B cell (primary cell): ENCODE measurements around the gene NRL. TPM values are rescaled to one million over a fixed set of nuclear protein-coding genes. Genes with fewer than 3 reads are reported as not detected.

Experiments
- ATAC-seq: fragments of 200-7000 bp; cut with Tn5 transposase; one replicate; pipeline ENCODE4 v1.10.0; 2021; ENCODE audit warnings: low read depth, mild to moderate bottlenecking, moderate number of reproducible peaks, moderate library complexity
- CTCF ChIA-PET: fragments of 350-600 bp; sonication (Branson Sonifier 250); formaldehyde crosslinking; loops from one replicate; lab custom pipeline; 2021; ENCODE audit warnings: antibody characterized with exemption, inconsistent platforms; lab: Charles Lee
- POLR2A ChIA-PET: fragments of 350-600 bp; sonication (Branson Sonifier 250); formaldehyde crosslinking; loops from one replicate; lab custom pipeline; 2021; ENCODE audit warnings: antibody characterized with exemption; lab: Charles Lee
- DNase-seq: peaks from one replicate; pipeline ENCODE4 v3.0.0; 2013
- H2AFZ ChIP-seq: 2 replicates; pipeline ENCODE4 v1.6.1; 2012; ENCODE audit warnings: mild to moderate bottlenecking, low read depth, low read length; ENCODE audit not compliant: insufficient read depth, poor library complexity, severe bottlenecking
- H3K27ac ChIP-seq, 2 donors: 1 replicate in 1 of 2; 2 replicates in 1 of 2; pipeline ENCODE4 v1.5.1; 2012 to 2013; ENCODE audit warnings: low read length in 2 of 2, mild to moderate bottlenecking in 2 of 2, moderate library complexity in 1 of 2
- H3K27me3 ChIP-seq, 4 experiments: fragments of 200-600 bp in 1 of 4; sonication (generic) in 1 of 4; replicated peaks in 1 of 4; 1 replicate in 2 of 4; 2 replicates in 2 of 4; pipeline versions ENCODE4 v1.6.1 to v1.7.0; 2013 to 2016; ENCODE audit warnings: low read length in 3 of 4, mild to moderate bottlenecking in 2 of 4, mixed read lengths in 1 of 4, moderate library complexity in 1 of 4; ENCODE audit not compliant: insufficient read depth in 4 of 4, control insufficient read depth in 3 of 4; ENCODE audit errors: control extremely low read depth in 1 of 4
- H3K36me3 ChIP-seq, 2 experiments: replicated peaks in 1 of 2; 1 replicate in 1 of 2; 2 replicates in 1 of 2; pipeline versions ENCODE4 v1.6.1 to v1.7.1; 2013; ENCODE audit warnings: low read length in 1 of 2; ENCODE audit not compliant: insufficient read depth in 2 of 2, control insufficient read depth in 1 of 2; ENCODE audit errors: control extremely low read depth in 1 of 2, extremely low read depth in 1 of 2
- H3K4me1 ChIP-seq, 2 donors: fragments of 200-600 bp in 1 of 2; sonication (generic) in 1 of 2; 1 replicate in 1 of 2; 2 replicates in 1 of 2; pipeline versions ENCODE4 v1.5.1 to v1.6.1; 2013 to 2017; ENCODE audit warnings: low read length in 2 of 2; ENCODE audit not compliant: control insufficient read depth in 2 of 2, insufficient read depth in 2 of 2
- H3K4me2 ChIP-seq: replicated peaks from 2 replicates; pipeline ENCODE3; 2012; ENCODE audit warnings: mild to moderate bottlenecking, low read depth, low read length; ENCODE audit not compliant: poor library complexity, severe bottlenecking
- H3K4me3 ChIP-seq, 5 experiments: fragments of 200-600 bp in 1 of 5; sonication (generic) in 1 of 5; 1 replicate in 3 of 5; 2 replicates in 2 of 5; pipeline versions ENCODE4 v1.5.1 to v1.7.0; 2011 to 2016; ENCODE audit warnings: low read length in 4 of 5, mild to moderate bottlenecking in 4 of 5, low read depth in 2 of 5, control low read depth in 1 of 5, moderate library complexity in 1 of 5; ENCODE audit not compliant: insufficient read depth in 1 of 5; ENCODE audit errors: control extremely low read depth in 1 of 5, extremely low read depth in 1 of 5
- H3K79me2 ChIP-seq: fragments of 200-600 bp; sonication (generic); one replicate; pipeline ENCODE4 v1.6.0; 2016; ENCODE audit warnings: low read length; ENCODE audit not compliant: control insufficient read depth, insufficient read depth
- H3K9ac ChIP-seq: fragments of 200-600 bp; sonication (generic); 2 replicates; pipeline ENCODE4 v1.6.1; 2017; ENCODE audit warnings: mild to moderate bottlenecking, low read length, moderate library complexity
- H3K9me3 ChIP-seq, 3 donors: one replicate each; pipeline versions ENCODE4 v1.6.1 to v1.7.1; 2013; ENCODE audit warnings: low read length in 2 of 3; ENCODE audit not compliant: control insufficient read depth in 2 of 3, insufficient read depth in 1 of 3; ENCODE audit errors: control extremely low read depth in 1 of 3
- H4K20me1 ChIP-seq: 2 replicates; pipeline ENCODE4 v1.6.0; 2012; ENCODE audit warnings: mild to moderate bottlenecking, low read length; ENCODE audit not compliant: insufficient read depth, control insufficient read depth, poor library complexity, severe bottlenecking
- H3K27ac Mint-ChIP-seq: one replicate; pipeline ENCODE4 v1.8.0; 2021; ENCODE audit warnings: mixed read lengths
- H3K27me3 Mint-ChIP-seq: one replicate; pipeline ENCODE4 v1.8.0; 2021; ENCODE audit warnings: mixed read lengths
- H3K4me1 Mint-ChIP-seq: one replicate; pipeline ENCODE4 v1.8.0; 2021; ENCODE audit warnings: mixed read lengths
- H3K4me3 Mint-ChIP-seq: one replicate; pipeline ENCODE4 v1.8.0; 2021; ENCODE audit warnings: mixed read lengths
- H3K9me3 Mint-ChIP-seq: one replicate; pipeline ENCODE4 v1.8.0; 2022; ENCODE audit warnings: mixed read lengths; ENCODE audit not compliant: insufficient read depth
- EZH2 ChIP-seq: IDR thresholded peaks from 2 replicates; pipeline ENCODE4 v1.6.1; 2012; ENCODE audit warnings: borderline replicate concordance, low read depth, mild to moderate bottlenecking, moderate library complexity, low read length; ENCODE audit not compliant: insufficient read depth, poor library complexity, severe bottlenecking
- WGBS: methylation state at CpG from one replicate; pipeline ENCODE4 v1.1.5; 2013; ENCODE audit warnings: missing lambda C conversion rate; ENCODE audit not compliant: insufficient coverage; 5-methylcytosine and 5-hydroxymethylcytosine counted together
- intact Hi-C: fragments of 100-400 bp; cut with micrococcal nuclease; formaldehyde crosslinking; loops from one replicate; pipeline ENCODE4 v1.10.0; 2022
- polyA plus RNA-seq: library from polyadenylated mRNA; depleted of rRNA; stranded (reverse); fragments of >200 nt; gene quantifications from 2 replicates; pipeline ENCODE4 v1.2.3, GENCODE V29; 2012
- total RNA-seq, 2 donors: library from RNA; stranded (reverse); fragments of 120-200 nt in 1 of 2; gene quantifications; 1 replicate in 1 of 2; 2 replicates in 1 of 2; pipeline versions ENCODE4 v1.2.3 to v1.2.4, GENCODE V29; 2013 to 2022
- TF ChIP-seq, protein P1 (sequence below): fragments of 200-600 bp; IDR thresholded peaks from one replicate; pipeline ENCODE4 v1.8.0; 2022; ENCODE audit warnings: antibody characterized with exemption, mild to moderate bottlenecking

The NRL gene
- total and polyA plus RNA-seq, 2 donors (not counting 1 experiment from before 2014, with no cell fraction given): 7.0 to 8.8 TPM

DNA sequence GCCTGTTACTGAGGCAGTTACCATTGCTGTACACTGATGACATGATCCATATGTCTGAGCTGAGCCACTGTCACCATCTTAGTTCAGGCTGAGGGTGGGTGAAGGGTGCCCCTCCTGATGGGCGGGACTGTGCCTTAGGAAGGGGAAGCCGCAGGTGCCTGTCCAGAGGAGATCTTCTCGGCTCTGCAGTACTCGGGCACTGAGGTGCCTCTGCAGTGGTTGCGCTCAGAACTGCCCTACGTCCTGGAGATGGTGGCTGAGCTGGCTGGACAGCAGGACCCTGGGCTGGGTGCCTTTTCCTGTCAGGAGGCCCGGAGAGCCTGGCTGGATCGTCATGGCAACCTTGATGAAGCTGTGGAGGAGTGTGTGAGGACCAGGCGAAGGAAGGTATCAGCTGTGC, 36.2 kb upstream of the NRL start:
- no peak overlapping the region for H2AFZ ChIP-seq
- peaks cover 5 to 57% of the 10 kb centered on the region in 2 experiments for H3K36me3 ChIP-seq
- H3K79me2 ChIP-seq: peaks cover 65% of the 10 kb centered on the region
- no peak overlapping the region for H3K4me3 ChIP-seq
- no peak overlapping the region for H3K27ac ChIP-seq
- Mint-ChIP-seq H3K4me1 (peaks cover 33% of the 10 kb centered on the region), H3K4me3 (no peak overlapping the region), H3K9me3 (no peaks in the 10 kb centered on the region), H3K27ac (no peak overlapping the region), H3K27me3 (no peaks in the 10 kb centered on the region)
- WGBS: 99% methylated on average over 8 of the region's 9 CpGs
- ChIA-PET CTCF (interaction anchor here (0.6 to 2.3 kb wide), 7 partner anchors 10 to 60 kb away, joined by 3 to 14 read pairs (median 6); partner anchors contain the start of genes EMC9, IRF9 and PSME1), POLR2A (interaction anchor here (0.7 to 0.9 kb wide), 3 partner anchors 10 to 1061 kb away, joined by 3 to 13 read pairs (median 3); partner anchors contain the start of gene IRF9)
- no peak for TF ChIP-seq EZH2
- TF ChIP-seq, protein P1, sequence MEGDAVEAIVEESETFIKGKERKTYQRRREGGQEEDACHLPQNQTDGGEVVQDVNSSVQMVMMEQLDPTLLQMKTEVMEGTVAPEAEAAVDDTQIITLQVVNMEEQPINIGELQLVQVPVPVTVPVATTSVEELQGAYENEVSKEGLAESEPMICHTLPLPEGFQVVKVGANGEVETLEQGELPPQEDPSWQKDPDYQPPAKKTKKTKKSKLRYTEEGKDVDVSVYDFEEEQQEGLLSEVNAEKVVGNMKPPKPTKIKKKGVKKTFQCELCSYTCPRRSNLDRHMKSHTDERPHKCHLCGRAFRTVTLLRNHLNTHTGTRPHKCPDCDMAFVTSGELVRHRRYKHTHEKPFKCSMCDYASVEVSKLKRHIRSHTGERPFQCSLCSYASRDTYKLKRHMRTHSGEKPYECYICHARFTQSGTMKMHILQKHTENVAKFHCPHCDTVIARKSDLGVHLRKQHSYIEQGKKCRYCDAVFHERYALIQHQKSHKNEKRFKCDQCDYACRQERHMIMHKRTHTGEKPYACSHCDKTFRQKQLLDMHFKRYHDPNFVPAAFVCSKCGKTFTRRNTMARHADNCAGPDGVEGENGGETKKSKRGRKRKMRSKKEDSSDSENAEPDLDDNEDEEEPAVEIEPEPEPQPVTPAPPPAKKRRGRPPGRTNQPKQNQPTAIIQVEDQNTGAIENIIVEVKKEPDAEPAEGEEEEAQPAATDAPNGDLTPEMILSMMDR: no peak
- H3K9me3 ChIP-seq: no peaks in the 10 kb centered on the region
- intact Hi-C loops: no loop called here
- DNase-seq (no peak), ATAC-seq (no peak)
- peaks cover 37% of the 10 kb centered on the region for H4K20me1 ChIP-seq
- no peaks in the 10 kb centered on the region for H3K27me3 ChIP-seq
- peaks cover 10 to 21% of the 10 kb centered on the region in 2 donors for H3K4me1 ChIP-seq
- no peak overlapping the region for H3K9ac ChIP-seq
- no peak overlapping the region for H3K4me2 ChIP-seq

DNA sequence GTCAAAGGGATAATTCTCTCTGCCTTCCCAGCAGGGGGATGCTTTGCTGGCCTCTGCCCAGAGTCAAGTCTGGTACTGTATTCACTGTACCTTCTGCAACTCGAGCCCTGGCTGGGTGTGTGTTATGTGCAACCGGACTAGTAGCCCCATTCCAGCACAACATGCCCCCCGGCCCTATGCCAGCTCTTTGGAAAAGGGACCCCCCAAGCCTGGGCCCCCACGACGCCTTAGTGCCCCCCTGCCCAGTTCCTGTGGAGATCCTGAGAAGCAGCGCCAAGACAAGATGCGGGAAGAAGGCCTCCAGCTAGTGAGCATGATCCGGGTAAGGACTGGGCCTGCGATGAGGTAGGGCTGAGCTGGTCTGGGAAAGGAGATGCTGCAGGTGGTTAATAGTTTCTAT, 35.8 kb upstream of the NRL start:
- H3K27ac ChIP-seq: no peak overlapping the region
- peaks cover 67% of the 10 kb centered on the region for H3K79me2 ChIP-seq
- no peak overlapping the region for H3K4me3 ChIP-seq
- no peak overlapping the region for H3K27ac Mint-ChIP-seq
- H3K4me1 ChIP-seq: peaks cover 14 to 25% of the 10 kb centered on the region in 2 donors
- H3K9me3 ChIP-seq: no peaks in the 10 kb centered on the region
- H3K4me1 Mint-ChIP-seq: peaks cover 38% of the 10 kb centered on the region
- TF ChIP-seq EZH2: no peak
- TF ChIP-seq, protein P1: no peak
- no peaks in the 10 kb centered on the region for H3K27me3 Mint-ChIP-seq
- peaks cover 2 to 53% of the 10 kb centered on the region in 2 experiments for H3K36me3 ChIP-seq
- DNase-seq (no peak), ATAC-seq (no peak)
- H3K4me2 ChIP-seq: no peak overlapping the region
- ChIA-PET CTCF (interaction anchor here (0.6 to 2.3 kb wide), 6 partner anchors 9 to 60 kb away, joined by 3 to 14 read pairs (median 6); partner anchors contain the start of genes EMC9, IRF9 and PSME1), POLR2A (interaction anchor here (0.7 to 0.9 kb wide), 3 partner anchors 11 to 1061 kb away, joined by 3 to 13 read pairs (median 3); partner anchors contain the start of gene IRF9)
- H3K27me3 ChIP-seq: no peaks in the 10 kb centered on the region
- no peaks in the 10 kb centered on the region for H3K9me3 Mint-ChIP-seq
- H3K9ac ChIP-seq: no peak overlapping the region
- H4K20me1 ChIP-seq: peaks cover 41% of the 10 kb centered on the region
- 99% methylated on average over 8 of the region's 9 CpGs for WGBS
- no peak overlapping the region for H2AFZ ChIP-seq
- intact Hi-C loops: no loop called here
- H3K4me3 Mint-ChIP-seq: peak overlapping the region; percentile 18
